GM18520 (cell line): ENCODE results near the gene LRP10.
A peak's percentile ranks its signal among the peaks of the same experiment; 100 is the strongest.
"Not testable (repeated sequence)": the region's sequence is repeated elsewhere in the genome, so short reads cannot be mapped to it uniquely, and the experiment has no call there.

Experiments used
- ATAC-seq: cut with Tn5 transposase; IDR thresholded peaks from one replicate; pipeline ENCODE4 v1.9.1; 2021; ENCODE audit not compliant: unreplicated experiment

The LRP10 gene

DNA sequence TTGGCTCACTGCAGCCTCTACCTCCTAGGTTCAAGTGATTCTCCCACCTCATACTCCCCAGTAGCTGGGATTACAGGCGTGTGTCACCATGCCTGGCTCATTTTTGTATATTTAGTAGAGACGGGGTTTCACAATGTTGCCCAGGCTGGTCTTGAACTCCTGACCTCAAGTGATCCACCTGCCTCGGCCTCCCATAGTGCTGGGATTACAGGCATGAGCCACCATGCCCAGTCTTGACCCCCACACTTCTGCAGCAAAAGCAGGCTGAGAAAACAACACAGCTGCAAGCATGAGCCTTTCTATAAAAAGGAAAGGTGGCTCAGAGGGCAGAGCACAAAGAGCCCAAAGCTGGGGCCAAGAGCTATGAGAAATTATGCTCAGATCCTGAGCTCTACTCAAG lies 11.2 kb upstream of the LRP10 start:
- ATAC-seq, result not testable (repeated sequence)

DNA sequence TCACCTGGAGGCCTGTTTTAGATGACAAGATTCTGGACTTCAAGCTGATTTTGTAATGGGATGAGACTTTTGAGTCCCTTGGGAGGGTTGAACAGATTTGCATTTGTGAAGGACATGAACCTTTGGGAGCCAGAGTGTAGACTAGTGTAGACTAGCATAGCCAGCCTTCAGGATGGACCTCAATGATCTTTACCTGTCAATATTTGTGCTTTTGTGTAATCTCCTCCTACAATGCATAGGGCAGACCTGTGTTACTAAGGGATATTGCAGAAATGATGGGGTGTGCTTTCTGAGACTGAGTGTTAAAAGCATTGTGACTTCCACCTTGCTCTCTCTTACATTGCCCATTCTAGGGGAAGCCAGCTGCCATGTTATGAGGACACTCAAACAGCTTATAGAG lies 9.9 kb upstream of the LRP10 start:
- ATAC-seq, result no peak

DNA sequence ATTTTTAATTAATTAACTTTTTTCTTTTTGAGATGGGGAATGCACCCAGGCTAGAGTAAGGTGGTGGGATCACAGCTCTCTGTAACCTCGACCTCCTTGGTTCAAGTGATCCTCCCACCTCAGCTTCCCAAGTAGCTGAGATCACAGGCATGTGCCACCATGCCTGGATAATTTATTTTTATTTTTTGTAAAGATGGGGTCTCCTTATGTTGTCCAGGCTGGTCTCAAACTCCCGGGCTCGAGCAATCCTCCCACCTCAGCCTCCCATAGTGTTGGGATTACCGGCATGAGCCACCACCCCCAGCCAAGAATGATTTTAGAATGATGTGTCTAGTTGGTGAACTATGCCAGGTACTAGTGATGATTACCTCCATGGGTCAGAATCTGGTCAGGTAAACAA lies 6.6 kb upstream of the LRP10 start:
- no peak for ATAC-seq

DNA sequence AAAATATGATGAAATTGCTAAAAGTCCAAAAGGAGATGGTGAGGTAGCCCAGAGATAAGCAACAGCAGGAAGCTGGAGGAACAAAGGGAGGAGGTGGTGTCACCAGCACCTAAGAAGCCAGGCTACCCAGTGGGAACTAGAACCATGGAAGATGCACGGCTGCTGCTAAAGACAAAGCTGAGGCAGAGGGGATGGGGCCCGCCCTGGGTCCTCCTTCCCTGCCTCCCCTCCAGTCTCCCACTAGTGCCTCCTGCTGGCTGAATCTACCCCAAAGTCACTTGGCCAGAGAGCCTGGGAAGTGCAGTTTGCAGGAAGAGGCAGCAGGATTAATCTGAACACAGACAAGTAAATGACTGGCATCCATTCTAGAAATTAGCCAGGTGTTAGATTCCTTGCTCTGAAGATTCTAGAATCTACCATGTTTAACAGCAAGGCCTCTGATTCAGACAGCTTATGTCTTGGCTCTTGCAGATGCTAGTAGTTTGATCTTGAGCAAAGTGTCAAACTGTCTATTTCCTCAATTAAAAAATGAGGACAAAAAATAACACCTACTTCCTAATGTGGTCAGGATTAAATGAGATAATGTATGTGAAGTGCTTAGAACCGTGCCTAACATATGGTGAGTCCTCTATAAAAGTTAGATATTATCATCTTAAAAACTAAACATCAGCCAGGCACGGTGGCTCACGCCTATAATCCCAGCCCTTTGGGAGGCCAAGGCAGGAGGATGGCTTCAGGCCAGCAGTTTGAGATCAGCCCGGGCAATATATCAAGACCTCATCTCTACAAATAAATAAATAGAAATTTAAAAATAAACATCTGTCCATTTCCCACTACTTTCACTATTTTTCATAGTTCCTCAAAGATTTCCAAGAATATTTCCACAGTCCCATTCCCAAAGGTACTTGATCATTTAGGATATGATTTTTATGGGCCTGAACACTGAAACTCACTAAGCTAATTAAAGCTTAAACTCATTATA lies 5.8 kb upstream of the LRP10 start:
- ATAC-seq, result no peak

- no peak for ATAC-seq
Measured at GRCh38 chr14:22866874-22867273, 4.7 kb upstream of the LRP10 start.

DNA sequence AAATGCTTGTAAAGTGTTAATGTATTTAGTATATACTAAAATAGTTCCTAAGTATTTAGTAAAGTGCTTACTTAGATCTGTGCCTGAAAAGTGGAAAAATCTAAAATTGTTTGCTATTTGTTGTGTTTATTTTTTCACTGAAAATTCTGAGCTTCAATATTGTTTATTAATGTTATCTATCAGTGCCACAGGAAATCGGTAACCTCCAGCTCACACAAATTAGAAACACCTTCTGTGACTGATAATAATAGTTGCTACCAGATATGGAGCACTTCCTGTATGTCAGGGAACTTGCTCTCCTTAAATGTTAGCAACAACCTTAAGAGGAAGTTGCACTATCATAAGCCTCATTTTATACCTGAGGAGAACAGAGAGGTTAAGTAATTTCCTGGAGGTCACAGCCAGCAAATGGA lies 723 bp upstream of the LRP10 start:
- ATAC-seq, result peak; percentile 28

DNA sequence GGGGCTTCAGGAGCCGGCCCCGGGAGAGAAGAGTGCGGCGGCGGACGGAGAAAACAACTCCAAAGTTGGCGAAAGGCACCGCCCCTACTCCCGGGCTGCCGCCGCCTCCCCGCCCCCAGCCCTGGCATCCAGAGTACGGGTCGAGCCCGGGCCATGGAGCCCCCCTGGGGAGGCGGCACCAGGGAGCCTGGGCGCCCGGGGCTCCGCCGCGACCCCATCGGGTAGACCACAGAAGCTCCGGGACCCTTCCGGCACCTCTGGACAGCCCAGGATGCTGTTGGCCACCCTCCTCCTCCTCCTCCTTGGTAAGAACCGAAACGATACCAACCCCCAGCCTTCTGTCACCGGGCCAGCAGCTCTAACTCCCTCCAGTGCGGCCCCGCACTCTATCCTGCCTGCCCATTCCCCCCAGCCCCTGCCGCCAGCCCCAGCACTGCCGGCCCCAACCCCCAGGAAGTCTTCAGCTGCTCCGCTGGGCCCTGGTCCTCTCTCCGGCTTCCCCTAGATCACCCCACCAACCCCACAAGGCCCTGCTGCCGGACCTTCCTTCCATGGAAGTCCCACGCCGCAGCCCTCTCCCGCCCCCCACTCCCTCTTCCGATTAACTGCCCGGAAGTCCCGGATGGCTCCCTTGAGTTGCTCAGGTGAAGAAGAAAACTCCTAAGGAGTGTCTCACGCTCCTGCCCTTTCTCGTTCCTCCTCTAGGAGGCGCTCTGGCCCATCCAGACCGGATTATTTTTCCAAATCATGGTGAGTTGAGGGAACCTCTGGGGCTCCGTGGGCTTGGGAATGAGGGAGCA lies 693 bp downstream of the LRP10 start:
- no peak for ATAC-seq

DNA sequence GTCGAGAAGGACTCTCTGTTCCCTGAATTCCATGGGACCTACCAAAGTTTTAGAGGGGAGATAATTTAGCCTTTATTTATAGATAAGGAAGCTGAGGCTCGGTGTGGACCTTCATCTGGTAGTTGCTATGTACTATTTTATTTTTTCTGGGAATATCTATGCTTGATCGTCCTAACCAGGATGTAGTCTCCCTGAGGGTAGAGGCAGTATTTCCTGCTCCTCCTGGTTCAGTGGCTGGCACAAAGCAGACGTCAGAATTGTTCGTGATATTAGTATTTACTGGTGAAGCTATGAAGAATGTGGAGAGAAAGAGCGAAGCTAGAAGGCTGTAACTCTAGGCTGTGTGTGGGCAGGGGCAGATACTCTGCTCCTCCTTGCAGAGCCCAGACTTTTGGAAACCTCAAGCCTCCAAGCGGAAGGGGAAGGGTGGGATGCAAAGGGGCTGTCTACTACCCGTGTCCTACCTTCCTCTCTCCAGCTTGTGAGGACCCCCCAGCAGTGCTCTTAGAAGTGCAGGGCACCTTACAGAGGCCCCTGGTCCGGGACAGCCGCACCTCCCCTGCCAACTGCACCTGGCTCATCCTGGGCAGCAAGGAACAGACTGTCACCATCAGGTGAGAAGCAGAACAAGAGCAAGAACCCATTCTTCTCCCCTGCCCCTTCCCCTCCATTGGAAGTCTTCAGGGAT lies 1.4 kb downstream of the LRP10 start:
- no peak for ATAC-seq

GRCh38 chr14:22875003-22875747 lies 3.6 kb downstream of the LRP10 start:
- ATAC-seq, result no peak

- no peak for ATAC-seq
Measured at GRCh38 chr14:22875748-22876319, 4.3 kb downstream of the LRP10 start.

GRCh38 chr14:22877000-22877501 lies 5.5 kb downstream of the LRP10 start:
- ATAC-seq, result no peak

- no peak for ATAC-seq
Measured at GRCh38 chr14:22878271-22879246, 7.0 kb downstream of the LRP10 start.

- ATAC-seq, result no peak
Measured at GRCh38 chr14:22882064-22882463, 10.5 kb downstream of the LRP10 start.

- ATAC-seq, result no peak
Measured at GRCh38 chr14:22882529-22883172, 11.1 kb downstream of the LRP10 start.

- no peak for ATAC-seq
Measured at GRCh38 chr14:22883173-22883976, 11.8 kb downstream of the LRP10 start, which contains the start of gene REM2. Gene REM2 (plus strand): TSS chr14:22883222. CDS start chr14:22883288, 66 bp downstream.

DNA sequence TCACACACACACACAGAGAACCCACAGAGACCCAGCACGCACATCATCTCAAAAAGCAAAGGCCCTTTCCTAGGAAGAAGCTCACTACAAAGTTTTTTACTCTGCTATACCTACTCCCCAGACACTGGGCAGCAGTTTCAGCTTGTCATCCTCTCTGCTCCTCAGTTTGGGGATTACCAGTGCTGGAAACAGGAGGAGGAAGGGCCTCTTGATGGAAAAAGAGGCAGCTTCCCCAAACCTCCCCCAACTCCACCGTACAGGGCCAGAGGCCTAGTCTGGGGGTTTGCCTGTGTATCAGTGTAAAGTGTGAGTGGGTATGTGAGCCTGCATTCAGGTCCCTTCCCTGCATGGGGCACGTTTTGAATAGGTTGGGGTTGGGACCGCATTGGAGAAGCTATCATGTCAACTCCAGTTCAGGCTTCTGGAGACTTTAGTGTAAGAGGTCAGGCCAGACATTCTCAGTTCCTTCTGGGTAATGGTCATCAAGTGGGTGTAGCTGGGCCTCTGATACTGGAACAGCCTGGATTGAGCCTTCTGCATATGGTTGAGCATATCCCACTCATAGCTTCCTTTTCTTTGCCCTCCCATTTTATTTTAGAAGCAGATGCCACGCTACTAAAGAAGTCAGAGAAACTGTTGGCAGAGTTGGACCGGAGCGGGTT lies 12.7 kb downstream of the LRP10 start:
- no peak for ATAC-seq
